Choroid plexus epithelial cell (primary cell): ENCODE data around the gene SLC17A7.

Experiments
- DNase-seq: peaks from one replicate; pipeline ENCODE4 v3.0.0-alpha.2; 2010; ENCODE audit warnings: low read depth
- H3K4me3 ChIP-seq: 2 replicates; pipeline ENCODE4 v1.5.1; 2011; ENCODE audit warnings: low read depth, mild to moderate bottlenecking, control low read depth, low read length, moderate library complexity
- CTCF ChIP-seq: conservative IDR thresholded peaks from 2 replicates; pipeline ENCODE4 v1.5.1; 2011; ENCODE audit warnings: low read depth, mild to moderate bottlenecking, control low read depth, inconsistent platforms, low read length, moderate library complexity

The SLC17A7 gene

GRCh38 chr19:49418511-49418910 is 22.8 kb downstream of the SLC17A7 start:
- DNase-seq = no peak
- no peak overlapping the region for H3K4me3 ChIP-seq
- TF ChIP-seq CTCF = no peak

- DNase-seq = no peak
- no peak for TF ChIP-seq CTCF
- H3K4me3 ChIP-seq = no peak overlapping the region
Observed at GRCh38 chr19:49417088-49417487, 24.2 kb downstream of the SLC17A7 start.

GRCh38 chr19:49415810-49416200 is 25.5 kb downstream of the SLC17A7 start:
- TF ChIP-seq CTCF = no peak
- no peak overlapping the region for H3K4me3 ChIP-seq
- DNase-seq = no peak

GRCh38 chr19:49415102-49415809 is 26.1 kb downstream of the SLC17A7 start:
- H3K4me3 ChIP-seq = no peak overlapping the region
- peak; percentile 9 for DNase-seq
- no peak for TF ChIP-seq CTCF

GRCh38 chr19:49414256-49414655 is 27.1 kb downstream of the SLC17A7 start:
- TF ChIP-seq CTCF = no peak
- no peak for DNase-seq

GRCh38 chr19:49413348-49413747 is 28.0 kb downstream of the SLC17A7 start:
- DNase-seq = no peak
- TF ChIP-seq CTCF = no peak
- H3K4me3 ChIP-seq = no peak overlapping the region

More at GRCh38 chr19:49414256-49414655, 27.1 kb downstream of the SLC17A7 start:
- H3K4me3 ChIP-seq = no peak overlapping the region

GRCh38 chr19:49411681-49412326 is 29.5 kb downstream of the SLC17A7 start:
- no peak for DNase-seq
- TF ChIP-seq CTCF = no peak
- H3K4me3 ChIP-seq = no peak overlapping the region
